LNCAP (cell line): ENCODE data around the gene ARHGAP10.

Experiments used
- TF ChIP-seq, protein P1 (sequence below): fragments of 450-650 bp; IDR thresholded peaks from 2 replicates; pipeline ENCODE4 v1.5.1; 2017; ENCODE audit warnings: mild to moderate bottlenecking

The ARHGAP10 gene

DNA sequence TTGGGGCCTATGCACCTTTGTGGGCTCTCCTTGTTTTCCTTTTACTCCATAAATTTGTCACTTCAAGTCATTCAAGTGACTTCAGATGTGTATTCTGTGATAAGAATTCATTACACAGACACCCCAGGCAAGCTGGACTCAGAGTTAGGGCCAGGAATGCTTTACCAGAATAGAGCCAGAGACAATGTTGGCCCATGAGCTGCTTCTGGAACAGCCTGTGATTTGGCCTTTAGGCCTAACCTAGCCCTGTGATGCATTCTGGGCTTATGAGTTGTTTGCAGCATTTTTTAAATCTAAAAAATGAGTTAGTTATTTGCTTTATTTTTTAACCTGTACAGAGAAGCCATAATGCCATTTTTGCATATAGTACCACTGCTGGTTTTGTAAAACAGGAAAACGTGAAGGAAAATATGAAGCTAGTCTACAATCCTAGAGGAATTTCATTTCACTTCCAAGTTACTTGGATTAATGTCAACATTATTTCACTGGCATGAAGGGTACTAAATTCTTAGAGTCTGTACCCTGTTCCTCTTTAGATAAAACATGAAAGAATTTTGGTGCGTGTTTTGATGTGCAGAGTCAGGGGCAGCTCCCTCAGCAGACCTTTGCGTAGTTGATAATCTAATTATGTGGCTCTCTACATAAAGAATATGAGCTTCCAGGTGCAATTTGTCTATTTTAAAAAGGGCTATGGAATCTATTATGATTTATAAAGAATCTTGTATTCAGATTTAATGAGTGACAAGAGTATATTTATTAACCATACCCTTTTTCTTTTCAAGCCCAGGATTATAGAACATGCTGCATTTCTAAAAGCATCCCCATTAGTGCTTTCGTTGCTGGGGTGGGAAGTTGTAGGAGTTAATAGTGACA is 84.7 kb downstream of the ARHGAP10 start:
- TF ChIP-seq, protein P1, sequence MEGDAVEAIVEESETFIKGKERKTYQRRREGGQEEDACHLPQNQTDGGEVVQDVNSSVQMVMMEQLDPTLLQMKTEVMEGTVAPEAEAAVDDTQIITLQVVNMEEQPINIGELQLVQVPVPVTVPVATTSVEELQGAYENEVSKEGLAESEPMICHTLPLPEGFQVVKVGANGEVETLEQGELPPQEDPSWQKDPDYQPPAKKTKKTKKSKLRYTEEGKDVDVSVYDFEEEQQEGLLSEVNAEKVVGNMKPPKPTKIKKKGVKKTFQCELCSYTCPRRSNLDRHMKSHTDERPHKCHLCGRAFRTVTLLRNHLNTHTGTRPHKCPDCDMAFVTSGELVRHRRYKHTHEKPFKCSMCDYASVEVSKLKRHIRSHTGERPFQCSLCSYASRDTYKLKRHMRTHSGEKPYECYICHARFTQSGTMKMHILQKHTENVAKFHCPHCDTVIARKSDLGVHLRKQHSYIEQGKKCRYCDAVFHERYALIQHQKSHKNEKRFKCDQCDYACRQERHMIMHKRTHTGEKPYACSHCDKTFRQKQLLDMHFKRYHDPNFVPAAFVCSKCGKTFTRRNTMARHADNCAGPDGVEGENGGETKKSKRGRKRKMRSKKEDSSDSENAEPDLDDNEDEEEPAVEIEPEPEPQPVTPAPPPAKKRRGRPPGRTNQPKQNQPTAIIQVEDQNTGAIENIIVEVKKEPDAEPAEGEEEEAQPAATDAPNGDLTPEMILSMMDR: no peak

DNA sequence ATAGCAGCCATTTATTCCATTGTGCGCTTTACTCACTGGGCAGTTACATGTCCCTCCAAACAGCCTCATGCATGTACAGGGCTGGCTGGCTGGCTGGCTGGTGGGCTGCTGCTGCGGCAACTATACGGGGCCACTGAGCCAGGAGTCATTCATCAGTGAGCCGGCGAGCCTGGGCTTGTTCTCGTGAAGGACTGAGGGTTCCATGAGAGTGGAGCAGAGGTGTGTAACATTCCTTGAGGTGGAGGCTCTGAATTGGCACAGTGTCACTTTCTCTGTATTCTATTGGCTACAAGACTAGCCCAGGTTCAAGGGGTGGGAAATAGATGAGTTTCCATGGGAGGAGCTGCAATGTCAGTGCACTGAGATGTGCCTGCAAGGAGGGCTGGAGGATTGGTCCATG is 89.1 kb downstream of the ARHGAP10 start:
- TF ChIP-seq, protein P1: no peak

DNA sequence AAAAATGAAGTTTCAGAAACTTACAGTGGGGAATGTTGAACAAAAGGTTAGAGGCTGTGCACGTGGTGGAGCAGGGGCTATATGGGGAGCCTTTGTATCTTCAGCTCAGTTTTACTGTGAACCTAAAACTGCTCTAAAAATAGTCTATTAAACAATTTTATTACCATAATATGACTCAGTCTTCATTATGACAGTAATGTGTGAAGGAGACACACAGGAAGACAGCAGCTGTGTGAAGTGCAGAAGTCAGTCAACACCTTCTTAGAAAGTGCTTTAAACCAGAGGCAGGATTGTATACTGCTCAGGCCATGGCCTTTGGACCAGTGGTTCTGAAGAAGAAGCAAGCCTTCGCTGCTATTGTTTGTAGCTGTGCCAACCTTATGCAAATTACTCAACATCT is 89.7 kb downstream of the ARHGAP10 start:
- TF ChIP-seq, protein P1: no peak

DNA sequence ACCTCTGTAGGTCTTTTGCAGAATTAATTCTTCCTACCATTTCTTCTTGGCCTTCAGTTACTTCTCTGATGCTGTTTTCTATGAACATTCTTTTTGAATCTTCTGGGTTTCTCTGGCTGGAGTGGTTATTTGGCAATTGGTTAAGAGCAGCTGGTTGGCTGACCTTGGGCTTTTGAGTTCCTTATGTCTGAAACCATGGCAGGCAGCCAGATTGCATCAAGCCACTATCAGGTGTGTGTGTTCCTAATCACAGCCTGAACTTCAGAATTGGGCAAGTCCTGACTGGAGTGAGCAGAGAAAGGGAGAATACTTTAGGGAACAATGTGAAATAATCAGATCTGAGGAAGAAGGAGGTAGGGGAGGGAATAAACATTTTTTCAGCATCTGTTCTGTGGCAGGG is 90.2 kb downstream of the ARHGAP10 start:
- TF ChIP-seq, protein P1: no peak

DNA sequence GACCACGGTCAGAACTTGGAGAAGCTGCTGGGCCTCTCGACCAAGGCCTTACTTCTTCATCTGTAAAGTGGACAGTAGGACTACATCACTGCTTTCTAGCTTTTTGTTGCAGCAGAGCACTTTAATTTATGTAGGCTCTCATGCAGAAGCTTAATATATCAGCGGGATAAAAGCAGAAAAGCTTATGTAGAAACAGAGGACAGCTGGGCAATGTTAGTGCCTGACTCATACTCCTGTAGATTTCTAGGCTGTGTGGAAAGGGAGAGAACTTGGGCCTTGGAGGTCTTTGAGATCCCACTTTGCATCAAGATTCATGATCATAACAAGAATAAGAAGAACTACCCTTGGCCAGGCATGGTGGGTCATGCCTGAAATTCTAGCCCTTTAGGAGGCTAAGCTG is 91.2 kb downstream of the ARHGAP10 start:
- TF ChIP-seq, protein P1: no peak

DNA sequence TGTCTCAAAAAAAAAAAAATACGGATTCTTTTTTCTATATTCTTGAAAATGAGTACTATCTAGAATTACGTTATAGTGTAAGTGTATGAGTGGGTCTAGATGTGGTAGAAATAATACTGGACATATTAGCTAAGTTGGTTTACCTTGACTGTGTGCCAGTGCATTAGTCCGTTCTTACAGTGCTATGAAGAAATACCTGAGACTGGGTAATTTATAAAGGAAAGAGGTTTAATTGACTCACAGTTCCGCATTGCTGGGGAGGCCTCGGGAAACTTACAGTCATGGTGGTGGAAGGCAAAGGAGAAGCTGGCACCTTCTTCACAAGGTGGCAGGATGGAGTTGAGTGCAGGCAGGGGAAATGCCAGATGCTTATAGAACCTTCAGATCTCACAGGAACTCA is 92.4 kb downstream of the ARHGAP10 start:
- TF ChIP-seq, protein P1: no peak

DNA sequence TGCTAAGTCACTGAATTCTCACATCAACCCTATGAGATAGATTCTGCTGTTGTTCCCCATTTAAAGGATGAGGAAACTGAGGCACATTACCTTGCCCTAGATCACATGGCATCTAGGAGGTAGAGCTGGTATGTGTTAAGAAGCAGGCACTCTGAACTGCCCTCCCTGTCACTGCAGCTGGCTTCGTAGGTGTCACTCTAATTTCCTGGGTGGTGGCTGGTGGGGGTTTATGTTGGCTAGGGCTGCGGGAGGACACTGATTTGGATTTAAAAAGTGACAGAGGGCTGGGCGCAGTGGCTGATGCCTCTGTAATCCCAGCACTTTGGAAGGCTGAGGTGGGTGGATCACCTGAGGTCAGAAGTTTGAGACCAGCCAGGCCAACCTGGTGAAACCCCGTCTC is 93.0 kb downstream of the ARHGAP10 start:
- TF ChIP-seq, protein P1: no peak
